Adrenal gland (tissue), 12 donors: ENCODE measurements around the gene TAS2R10. TPM values are rescaled to one million over a fixed set of nuclear protein-coding genes. Genes with fewer than 3 reads are reported as not detected.

Experiments used
- DNase-seq, 7 donors: peaks; one replicate each; pipeline ENCODE4 v3.0.0-alpha.2; 2019 to 2020
- H3K27ac ChIP-seq, 5 donors: fragments of 200-600 bp; sonication (generic) in 4 of 5; 1 replicate in 3 of 5; 2 replicates in 2 of 5; pipeline versions ENCODE4 v1.5.1 to v1.8.0; 2016 to 2020; ENCODE audit warnings: mild to moderate bottlenecking in 1 of 5
- H3K27me3 ChIP-seq: fragments of 200-600 bp; 2 replicates; pipeline ENCODE4 v1.8.0; 2021
- H3K36me3 ChIP-seq, 2 donors: fragments of 200-600 bp; replicated peaks in 1 of 2; 1 replicate in 1 of 2; 2 replicates in 1 of 2; pipeline versions ENCODE4 v1.5.1 to v1.8.0; 2018 to 2022
- H3K4me1 ChIP-seq, 2 donors: fragments of 200-600 bp; replicated peaks in 1 of 2; 1 replicate in 1 of 2; 2 replicates in 1 of 2; pipeline versions ENCODE4 v1.5.1 to v1.8.0; 2018 to 2021
- H3K4me3 ChIP-seq, 4 donors: fragments of 200-600 bp; sonication (generic) in 3 of 4; one replicate each; pipeline ENCODE4 v1.5.1; 2016 to 2018
- H3K9me3 ChIP-seq, 3 donors: fragments of 200-600 bp; sonication (generic) in 1 of 3; replicated peaks in 1 of 3; 1 replicate in 2 of 3; 2 replicates in 1 of 3; pipeline versions ENCODE4 v1.5.1 to v1.8.0; 2016 to 2021
- POLR2A ChIP-seq, 2 donors: fragments of 450-650 bp; IDR thresholded peaks; one replicate each; pipeline ENCODE4 v1.6.1; 2017; ENCODE audit warnings: antibody characterized with exemption in 2 of 2, mild to moderate bottlenecking in 2 of 2, moderate library complexity in 1 of 2
- WGBS, 4 donors: extraction: QIAGEN DNeasy Blood & Tissue Kit in 2 of 4; methylation state at CpG; one replicate each; pipeline versions ENCODE4 v1.1.5 to v1.1.7; 2013 to 2017; 5-methylcytosine and 5-hydroxymethylcytosine counted together
- intact Hi-C, 2 donors: fragments of 100-400 bp; cut with DNase I; formaldehyde crosslinking; loops; one replicate each; pipeline versions ENCODE4 v1.14.1 to v1.15.0; 2022 to 2023
- polyA plus RNA-seq, 3 donors: library from polyadenylated mRNA; stranded (reverse); fragments of 200-250 nt in 2 of 3; fragments of 350-450 nt in 1 of 3; fragmentation: Illumina TruSeq in 1 of 3; extraction: RNeasy Lipid Tissue Mini Kit (QIAGEN cat#74804) in 1 of 3; gene quantifications; one replicate each; pipeline ENCODE4 v1.2.3, GENCODE V29; 2013 to 2014
- total RNA-seq, 9 donors: library from RNA; depleted of rRNA in 4 of 9; stranded (reverse); fragments of >200 nt in 4 of 9; fragments of 120-200 nt in 1 of 9; fragmentation: NEBNext Ultra II Directional in 1 of 9; extraction: Animal tissue kit (Norgen Biotek cat#: 25700) in 1 of 9; gene quantifications; one replicate each; pipeline versions ENCODE4 v1.1.0 to v1.2.4, GENCODE V29; 2013 to 2023
- TF ChIP-seq, protein P1 (sequence below), 6 experiments: fragments of 450-650 bp in 4 of 6; fragments of 200-600 bp in 2 of 6; sonication (generic) in 1 of 6; IDR thresholded peaks; 1 replicate in 5 of 6; 2 replicates in 1 of 6; pipeline versions ENCODE4 v1.5.1 to v1.8.0; 2016 to 2021; ENCODE audit warnings: antibody characterized with exemption in 6 of 6, mild to moderate bottlenecking in 2 of 6, moderate library complexity in 1 of 6
- donor health status: healthy with polysubstance abuse.
- donor health status: Bipolar disorder and iron deficiency.
- donor health status: DM: yes; HTN: yes; CAD: no.
- donor health status: DM: no; HTN: no; CAD: no.
- donor health status: DM: no; HTN: no; CAD: no.
- donor health status: DM: yes; HTN: yes; CAD: no.

TAS2R10 gene
- total and polyA plus RNA-seq, 12 donors = 0.40 to 6.6 (median 0.80) TPM

DNA sequence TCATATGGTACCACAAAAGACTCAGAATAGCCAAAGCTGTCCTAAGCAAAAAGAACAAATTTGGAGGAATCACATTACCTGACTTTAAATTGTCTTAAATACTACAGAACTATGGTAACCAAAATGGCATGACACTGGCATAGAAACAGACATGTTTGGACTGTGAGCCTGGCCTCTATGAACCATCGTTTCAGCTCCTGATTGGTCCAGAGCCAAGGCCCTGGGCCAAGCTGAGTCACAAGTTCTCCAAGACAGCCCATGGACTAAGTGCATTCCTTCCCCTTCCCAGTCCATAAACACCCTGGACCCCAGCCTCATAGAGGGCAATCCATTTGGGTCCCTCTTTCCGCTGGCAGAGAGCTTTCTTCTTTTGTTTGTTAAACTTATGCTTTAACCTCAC is 35.2 kb upstream of the TAS2R10 start:
- 63 to 82% (median 76%) methylated on average over 2 of the region's 2 CpGs for WGBS, 4 donors
- no peaks in the 10 kb centered on the region for H3K4me1 ChIP-seq
- intact Hi-C loops = no loop called here
- DNase-seq = no peak
- no peak overlapping the region for H3K4me3 ChIP-seq
- H3K27ac ChIP-seq = no peak overlapping the region
- peaks cover 0 to 8% (median 6%) of the 10 kb centered on the region in 3 donors for H3K9me3 ChIP-seq
- TF ChIP-seq, protein P1, sequence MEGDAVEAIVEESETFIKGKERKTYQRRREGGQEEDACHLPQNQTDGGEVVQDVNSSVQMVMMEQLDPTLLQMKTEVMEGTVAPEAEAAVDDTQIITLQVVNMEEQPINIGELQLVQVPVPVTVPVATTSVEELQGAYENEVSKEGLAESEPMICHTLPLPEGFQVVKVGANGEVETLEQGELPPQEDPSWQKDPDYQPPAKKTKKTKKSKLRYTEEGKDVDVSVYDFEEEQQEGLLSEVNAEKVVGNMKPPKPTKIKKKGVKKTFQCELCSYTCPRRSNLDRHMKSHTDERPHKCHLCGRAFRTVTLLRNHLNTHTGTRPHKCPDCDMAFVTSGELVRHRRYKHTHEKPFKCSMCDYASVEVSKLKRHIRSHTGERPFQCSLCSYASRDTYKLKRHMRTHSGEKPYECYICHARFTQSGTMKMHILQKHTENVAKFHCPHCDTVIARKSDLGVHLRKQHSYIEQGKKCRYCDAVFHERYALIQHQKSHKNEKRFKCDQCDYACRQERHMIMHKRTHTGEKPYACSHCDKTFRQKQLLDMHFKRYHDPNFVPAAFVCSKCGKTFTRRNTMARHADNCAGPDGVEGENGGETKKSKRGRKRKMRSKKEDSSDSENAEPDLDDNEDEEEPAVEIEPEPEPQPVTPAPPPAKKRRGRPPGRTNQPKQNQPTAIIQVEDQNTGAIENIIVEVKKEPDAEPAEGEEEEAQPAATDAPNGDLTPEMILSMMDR (IDR thresholded peaks at IDR 0.05) = no peak
- no peak for TF ChIP-seq POLR2A (IDR thresholded peaks at IDR 0.05)
- no peaks in the 10 kb centered on the region for H3K36me3 ChIP-seq
- no peaks in the 10 kb centered on the region for H3K27me3 ChIP-seq

GRCh38 chr12:10855807-10856206 is 29.6 kb upstream of the TAS2R10 start:
- Histone ChIP-seq H3K9me3 (peaks cover 0 to 8% (median 0%) of the 10 kb centered on the region in 3 donors), H3K27ac (no peak overlapping the region), H3K4me1 (no peaks in the 10 kb centered on the region), H3K36me3 (no peaks in the 10 kb centered on the region), H3K27me3 (no peaks in the 10 kb centered on the region), H3K4me3 (no peak overlapping the region)
- WGBS, 4 donors = 92 to 100% (median 95%) methylated on average over 1 to 2 of the region's 2 CpGs
- DNase-seq = no peak
- intact Hi-C loops = no loop called here
- TF ChIP-seq POLR2A (IDR thresholded peaks at IDR 0.05) = no peak
- TF ChIP-seq, protein P1 (IDR thresholded peaks at IDR 0.05) = no peak

DNA sequence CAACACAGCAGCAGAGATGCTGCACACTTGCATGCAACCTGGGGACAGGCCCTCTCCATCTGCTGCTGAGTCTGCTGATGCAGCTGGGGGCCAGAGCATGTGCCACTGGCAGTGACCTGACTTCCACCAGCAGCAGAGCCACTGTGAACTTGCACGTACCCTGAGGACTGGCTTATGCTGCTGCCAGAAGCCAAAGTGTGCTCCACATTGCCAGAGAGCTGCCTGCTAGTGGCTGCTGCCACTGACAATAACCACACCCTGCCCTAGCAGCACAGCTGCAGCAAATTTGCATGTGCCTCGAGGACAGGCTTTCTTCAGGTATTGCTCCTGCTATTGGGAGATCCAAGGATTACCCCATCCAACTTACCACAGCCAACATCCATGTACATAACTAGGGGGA is 27.6 kb upstream of the TAS2R10 start:
- intact Hi-C loops = no loop called here
- 82 to 93% (median 88%) methylated on average over 2 of the region's 2 CpGs for WGBS, 4 donors
- Histone ChIP-seq H3K27ac (no peak overlapping the region), H3K4me3 (no peak overlapping the region), H3K9me3 (peaks cover 0 to 8% (median 0%) of the 10 kb centered on the region in 3 donors), H3K36me3 (no peaks in the 10 kb centered on the region), H3K27me3 (no peaks in the 10 kb centered on the region), H3K4me1 (no peaks in the 10 kb centered on the region)
- TF ChIP-seq, protein P1 (IDR thresholded peaks at IDR 0.05) = no peak
- no peak for TF ChIP-seq POLR2A (IDR thresholded peaks at IDR 0.05)
- no peak for DNase-seq

GRCh38 chr12:10851243-10851858 is 25.2 kb upstream of the TAS2R10 start:
- TF ChIP-seq, protein P1 (IDR thresholded peaks at IDR 0.05) = no peak
- TF ChIP-seq POLR2A (IDR thresholded peaks at IDR 0.05) = no peak
- H3K4me1 ChIP-seq = no peaks in the 10 kb centered on the region
- H3K4me3 ChIP-seq = no peak overlapping the region
- WGBS, 4 donors = 95 to 98% (median 96%) methylated on average over 4 of the region's 4 CpGs
- no peak for DNase-seq
- H3K27ac ChIP-seq = no peak overlapping the region
- no peaks in the 10 kb centered on the region for H3K36me3 ChIP-seq
- no peaks in the 10 kb centered on the region for H3K27me3 ChIP-seq
- intact Hi-C loops = no loop called here
- H3K9me3 ChIP-seq = no peaks in the 10 kb centered on the region
